Stimulated activated CD4-positive, alpha-beta T cell treated with anti-CD3 and anti-CD28 coated beads, Interleukin-12 subunit alpha, Interleukin-12 subunit beta, amount 100 ng/mL, for 24 hours (primary cell): ENCODE measurements around the gene DPP4.
"Not testable (repeated sequence)": the region's sequence is repeated elsewhere in the genome, so short reads cannot be mapped to it uniquely, and the experiment has no call there.

Experiments used
- DNase-seq, 2 experiments: peaks; one replicate each; pipeline ENCODE4 v3.0.0-alpha.2; 2020; ENCODE audit warnings: low read depth in 2 of 2

Gene DPP4

DNA sequence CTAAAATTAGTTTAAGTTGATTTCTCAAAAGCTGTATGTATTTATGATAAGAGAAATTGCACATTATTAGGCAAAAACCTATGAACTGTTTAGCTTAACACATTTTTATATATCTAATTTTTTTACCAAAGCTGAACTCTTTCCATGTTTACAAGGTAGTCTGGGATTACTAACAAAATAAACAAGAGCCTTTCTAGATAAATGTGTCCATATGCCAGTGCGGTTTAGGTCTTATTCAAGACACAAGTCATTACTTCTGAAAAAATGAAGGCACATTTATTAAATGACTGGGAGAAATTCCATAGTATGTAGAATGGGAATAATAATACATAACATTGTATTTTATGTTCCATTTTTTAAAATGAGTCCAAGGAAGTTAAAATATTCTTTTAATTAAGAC, 82.0 kb downstream of the DPP4 start:
- DNase-seq: no peak

GRCh38 chr2:161990741-161991140, 83.3 kb downstream of the DPP4 start:
- DNase-seq: no peak

DNA sequence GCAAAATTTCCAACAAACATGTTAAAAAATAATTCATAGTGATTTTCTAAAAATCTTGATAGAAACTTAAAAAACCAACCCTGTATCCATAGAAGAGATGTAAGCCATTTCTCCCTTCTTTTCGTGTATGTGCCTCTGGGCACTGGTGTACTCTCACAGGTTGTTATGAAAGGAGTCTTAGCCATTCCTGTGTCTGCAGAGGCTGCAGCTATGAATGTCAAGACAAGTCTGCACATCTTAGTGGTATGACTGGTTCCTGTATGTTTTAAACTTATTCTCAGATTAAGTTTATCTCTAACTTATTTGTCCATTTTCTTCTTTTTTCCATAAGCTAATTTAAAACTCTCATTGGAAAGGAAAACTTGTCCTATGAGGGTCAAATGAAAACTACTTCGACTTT, 84.0 kb downstream of the DPP4 start:
- no peak for DNase-seq

DNA sequence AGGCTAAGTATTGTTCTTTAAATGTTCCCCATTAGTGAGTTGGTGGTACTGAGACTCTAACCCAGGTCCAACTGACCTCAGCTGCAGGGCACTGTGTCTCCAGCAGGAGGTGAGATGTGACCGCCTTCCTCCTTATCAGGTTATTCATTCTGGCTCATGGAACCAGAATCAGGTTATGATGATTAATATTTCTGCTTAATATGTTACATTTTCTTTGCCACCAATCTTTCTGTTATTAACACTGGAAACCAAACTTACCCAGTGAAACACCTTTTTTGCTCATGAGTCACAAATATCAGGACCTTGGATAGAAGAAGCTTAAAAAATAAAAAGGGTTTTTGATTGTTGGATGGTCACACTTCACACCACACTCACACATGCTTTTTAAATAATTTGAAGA, 85.4 kb downstream of the DPP4 start:
- DNase-seq: no peak

GRCh38 chr2:161987311-161987710, 86.7 kb downstream of the DPP4 start:
- no peak for DNase-seq

DNA sequence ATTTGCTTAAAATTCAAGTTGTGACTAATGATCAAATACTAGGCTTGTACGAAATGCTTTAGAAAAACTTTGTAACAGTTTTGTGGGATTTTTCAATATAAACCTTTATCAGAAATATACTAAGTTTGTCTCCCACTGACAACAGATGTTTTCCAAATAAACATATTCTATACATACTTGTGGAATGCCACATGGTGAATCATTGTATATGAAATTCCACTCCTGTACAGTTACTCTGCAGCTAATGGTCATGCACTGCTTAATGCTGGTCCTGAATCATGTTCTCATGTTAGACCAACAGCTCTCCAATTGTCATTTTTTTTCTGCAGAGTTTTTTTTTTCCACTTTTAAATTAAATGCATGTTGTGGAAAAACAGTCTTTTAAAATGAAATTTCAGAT, 90.1 kb downstream of the DPP4 start:
- no peak for DNase-seq

DNA sequence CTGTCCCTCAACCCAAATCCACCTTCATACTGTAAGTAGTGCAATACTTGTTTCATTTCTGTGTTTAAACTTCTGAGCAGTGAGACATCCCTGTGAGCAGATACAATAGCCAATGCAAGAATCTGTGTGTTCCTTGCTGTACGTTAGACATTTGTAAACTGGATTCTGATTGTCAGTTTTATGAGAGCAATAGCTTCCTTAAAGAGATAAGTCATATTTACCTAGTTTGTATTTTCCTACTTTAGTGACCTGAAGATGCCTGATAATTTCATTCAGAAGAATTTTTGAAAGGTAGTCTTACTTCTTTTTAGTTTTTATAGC, 90.7 kb downstream of the DPP4 start:
- no peak for DNase-seq

GRCh38 chr2:161982548-161983330, 91.3 kb downstream of the DPP4 start:
- DNase-seq: no peak

GRCh38 chr2:161981679-161982250, 92.2 kb downstream of the DPP4 start:
- no peak for DNase-seq

DNA sequence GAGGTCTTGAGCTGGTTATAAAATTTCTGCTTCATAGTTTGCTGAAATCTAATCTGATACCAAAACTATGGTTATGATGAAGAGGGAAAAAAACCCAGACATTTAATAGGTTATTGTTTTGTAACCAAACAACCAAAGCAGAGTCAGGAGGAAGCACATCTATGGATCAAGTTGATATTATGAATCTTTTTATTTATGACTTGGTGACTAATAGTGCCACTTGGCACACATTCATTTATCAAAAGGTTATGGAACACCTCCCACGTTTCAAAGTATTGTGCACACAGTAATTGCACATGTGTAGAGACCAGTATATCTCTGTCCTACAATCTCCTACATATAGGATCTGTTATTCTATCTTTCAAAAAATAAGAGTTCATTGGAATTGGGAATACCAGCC, 93.0 kb downstream of the DPP4 start:
- no peak for DNase-seq

- no peak for DNase-seq
Observed at GRCh38 chr2:161979490-161979889, 94.5 kb downstream of the DPP4 start.

- not testable (repeated sequence) for DNase-seq
Observed at GRCh38 chr2:161977926-161978325, 96.1 kb downstream of the DPP4 start.

DNA sequence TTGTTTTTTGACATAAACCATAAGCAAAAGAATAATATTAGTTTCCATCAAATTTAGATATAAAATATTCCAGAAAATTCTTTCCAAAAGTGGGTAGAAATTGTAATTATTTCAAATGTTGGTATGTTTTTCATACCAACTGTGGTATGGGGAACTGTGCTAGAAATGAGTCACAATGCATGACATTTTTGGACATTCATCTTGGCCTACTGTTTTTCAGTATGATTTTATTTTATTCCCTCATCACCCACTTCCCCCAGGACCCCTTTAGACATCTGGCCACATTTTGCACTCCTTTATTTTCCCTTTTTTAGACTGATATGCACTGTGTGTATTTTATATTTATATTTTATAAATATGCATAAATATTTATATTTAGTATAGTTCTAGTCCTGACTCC, 97.1 kb downstream of the DPP4 start:
- no peak for DNase-seq

- DNase-seq: no peak
Observed at GRCh38 chr2:161976295-161976694, 97.7 kb downstream of the DPP4 start.

GRCh38 chr2:161975813-161976160, 98.2 kb downstream of the DPP4 start:
- no peak for DNase-seq

DNA sequence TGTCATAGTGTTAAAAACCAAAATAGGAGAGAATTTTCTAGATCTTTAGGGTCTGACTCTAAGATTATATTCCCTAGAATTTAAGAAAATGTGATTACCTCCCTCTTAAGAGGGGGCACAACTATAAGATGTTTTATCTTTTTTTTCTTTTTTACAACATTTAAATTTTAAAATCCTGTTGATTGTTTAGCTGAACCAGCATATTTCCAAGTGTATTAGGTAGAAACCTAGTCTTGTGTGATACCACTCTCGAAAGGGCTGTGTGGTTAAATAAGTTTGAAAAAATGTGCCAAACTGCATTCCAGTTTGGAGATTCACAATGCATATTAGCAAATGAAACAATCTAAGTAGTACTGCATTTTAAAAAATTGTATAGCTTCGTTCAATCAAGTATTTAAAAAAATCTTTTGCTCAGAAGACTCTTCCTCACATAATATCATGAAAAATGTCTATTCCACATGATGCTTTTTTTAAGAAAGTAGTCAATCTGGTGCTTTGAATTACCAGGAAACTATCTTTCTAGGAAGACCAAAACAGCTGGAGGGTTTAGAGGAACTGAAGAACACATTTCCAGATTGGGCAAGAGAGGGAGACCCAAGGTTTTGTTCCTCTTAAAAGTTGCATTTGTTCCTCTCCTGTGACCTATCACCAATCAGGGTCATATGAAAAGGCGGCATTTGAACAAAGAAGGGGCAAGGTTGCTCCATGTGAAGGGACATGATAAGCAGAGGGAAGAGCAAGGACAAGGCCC, 98.8 kb downstream of the DPP4 start:
- no peak for DNase-seq

DNA sequence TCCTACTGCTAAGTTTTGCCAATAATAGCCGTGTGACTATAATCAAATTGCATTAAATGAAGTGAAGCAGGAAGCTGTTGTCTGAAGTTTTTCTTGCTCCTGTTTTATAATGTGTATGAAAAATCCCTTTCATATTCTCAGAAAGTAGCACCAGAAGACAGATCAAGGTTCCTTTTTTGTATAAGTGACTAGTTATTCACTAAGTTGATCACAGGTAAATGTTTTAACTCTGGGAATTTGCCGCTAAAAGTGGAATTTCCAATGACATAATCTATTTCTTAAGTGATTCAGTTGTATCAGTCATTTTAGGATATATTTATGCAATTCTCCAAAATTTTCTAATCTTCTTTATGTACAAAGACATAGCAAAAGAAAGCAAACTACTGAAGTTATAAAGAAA, 99.6 kb downstream of the DPP4 start:
- DNase-seq: no peak

- no peak for DNase-seq
Observed at GRCh38 chr2:161972866-161973265, 101.1 kb downstream of the DPP4 start.

- DNase-seq: no peak
Observed at GRCh38 chr2:161972232-161972631, 101.8 kb downstream of the DPP4 start.

GRCh38 chr2:161971551-161971950, 102.5 kb downstream of the DPP4 start:
- DNase-seq: no peak

GRCh38 chr2:161969159-161969558, 104.9 kb downstream of the DPP4 start:
- DNase-seq: no peak

DNA sequence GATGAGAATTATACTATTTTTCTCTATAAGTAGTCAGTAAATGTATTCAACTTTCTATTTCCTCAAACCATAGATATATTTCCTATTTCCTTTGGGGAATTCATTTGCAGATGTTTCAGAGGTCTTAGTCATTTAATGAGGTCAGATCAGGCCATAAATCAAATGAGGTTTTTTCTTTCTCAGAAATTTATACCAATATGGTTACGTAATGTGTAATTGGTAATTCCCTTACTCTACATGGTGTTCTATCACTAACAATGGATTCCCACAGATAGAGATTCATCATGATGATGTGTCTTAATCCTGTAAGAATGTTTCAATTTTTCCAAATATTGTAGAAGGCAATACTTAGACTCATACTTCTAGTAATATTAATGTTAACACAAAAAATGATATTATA, 108.0 kb downstream of the DPP4 start:
- DNase-seq: no peak

DNA sequence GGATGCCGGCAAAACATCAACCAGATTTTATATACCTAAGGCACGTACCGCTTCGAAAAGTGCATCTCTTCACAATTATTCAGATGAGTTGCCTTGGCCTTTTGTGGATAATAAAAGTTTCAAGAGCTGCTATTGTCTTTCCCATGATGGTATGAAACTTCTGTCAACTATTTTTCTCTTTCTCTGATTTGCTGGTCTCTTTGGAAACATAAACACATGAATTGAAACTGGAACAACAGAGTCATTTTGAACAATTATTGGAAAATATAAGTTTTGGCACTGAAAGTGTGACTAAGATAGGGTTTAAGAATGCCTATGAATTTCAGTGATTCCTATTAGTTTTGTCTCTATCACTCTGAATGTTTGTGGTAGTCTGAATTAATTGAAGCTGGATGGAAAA, 109.9 kb downstream of the DPP4 start:
- no peak for DNase-seq
